ENCODE results near the gene GMDS. TPM values are rescaled to one million over a fixed set of nuclear protein-coding genes. Genes with fewer than 3 reads are reported as not detected.

Gene GMDS
- total RNA-seq, 1 donor from 2014 or later = 30.1 TPM

- peaks cover 7% of the 10 kb centered on the region for H3K4me1 Mint-ChIP-seq
- TF ChIP-seq, protein P1, sequence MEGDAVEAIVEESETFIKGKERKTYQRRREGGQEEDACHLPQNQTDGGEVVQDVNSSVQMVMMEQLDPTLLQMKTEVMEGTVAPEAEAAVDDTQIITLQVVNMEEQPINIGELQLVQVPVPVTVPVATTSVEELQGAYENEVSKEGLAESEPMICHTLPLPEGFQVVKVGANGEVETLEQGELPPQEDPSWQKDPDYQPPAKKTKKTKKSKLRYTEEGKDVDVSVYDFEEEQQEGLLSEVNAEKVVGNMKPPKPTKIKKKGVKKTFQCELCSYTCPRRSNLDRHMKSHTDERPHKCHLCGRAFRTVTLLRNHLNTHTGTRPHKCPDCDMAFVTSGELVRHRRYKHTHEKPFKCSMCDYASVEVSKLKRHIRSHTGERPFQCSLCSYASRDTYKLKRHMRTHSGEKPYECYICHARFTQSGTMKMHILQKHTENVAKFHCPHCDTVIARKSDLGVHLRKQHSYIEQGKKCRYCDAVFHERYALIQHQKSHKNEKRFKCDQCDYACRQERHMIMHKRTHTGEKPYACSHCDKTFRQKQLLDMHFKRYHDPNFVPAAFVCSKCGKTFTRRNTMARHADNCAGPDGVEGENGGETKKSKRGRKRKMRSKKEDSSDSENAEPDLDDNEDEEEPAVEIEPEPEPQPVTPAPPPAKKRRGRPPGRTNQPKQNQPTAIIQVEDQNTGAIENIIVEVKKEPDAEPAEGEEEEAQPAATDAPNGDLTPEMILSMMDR (IDR thresholded peaks at IDR 0.05) = no peak
- ATAC-seq (ENCODE audit: low read depth) (no peak), DNase-seq (no peak)
- CTCF ChIA-PET = no interaction called here
- H3K9me3 Mint-ChIP-seq = peaks cover 6% of the 10 kb centered on the region
- H3K27ac Mint-ChIP-seq = no peak overlapping the region
- H3K27me3 Mint-ChIP-seq = no peaks in the 10 kb centered on the region
- intact Hi-C loops (cut with micrococcal nuclease) = no loop called here
- POLR2A ChIA-PET = no interaction called here
- H3K4me3 Mint-ChIP-seq = no peak overlapping the region
- H3K36me3 Mint-ChIP-seq (ENCODE audit: low read depth) = peaks cover 3% of the 10 kb centered on the region
These were observed 354.4 kb downstream of the GMDS start for GRCh38 chr6:1890987-1891386.

DNA sequence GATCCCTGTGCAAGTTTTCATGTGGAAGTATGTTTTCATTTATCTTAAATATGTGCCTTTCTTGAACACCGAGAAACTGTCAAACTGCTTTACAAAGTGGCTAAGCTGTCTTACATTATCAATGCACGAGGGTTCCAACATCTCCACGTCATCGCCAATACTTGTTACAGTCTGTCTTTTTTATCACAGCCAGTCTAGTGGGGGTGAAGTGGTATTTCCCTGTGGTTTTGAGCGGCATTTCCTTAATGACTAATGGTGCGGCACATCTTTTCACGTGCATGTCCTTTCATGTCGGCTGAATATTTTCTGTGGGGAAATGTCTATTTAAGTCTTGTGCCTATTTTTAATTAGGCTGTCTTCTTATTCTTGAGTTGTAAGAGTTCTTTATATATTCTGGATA, 355.3 kb downstream of the GMDS start:
- intact Hi-C loops (cut with micrococcal nuclease) = no loop called here
- ChIA-PET CTCF (no interaction called here), POLR2A (no interaction called here)
- H3K9me3 Mint-ChIP-seq = peaks cover 6% of the 10 kb centered on the region
- ATAC-seq (ENCODE audit: low read depth) (no peak), DNase-seq (no peak)
- H3K27ac Mint-ChIP-seq = no peak overlapping the region
- H3K4me3 Mint-ChIP-seq = no peak overlapping the region
- no peaks in the 10 kb centered on the region for H3K27me3 Mint-ChIP-seq
- peaks cover 3% of the 10 kb centered on the region for H3K36me3 Mint-ChIP-seq (ENCODE audit: low read depth)
- peaks cover 7% of the 10 kb centered on the region for H3K4me1 Mint-ChIP-seq
- TF ChIP-seq, protein P1 (IDR thresholded peaks at IDR 0.05) = no peak

DNA sequence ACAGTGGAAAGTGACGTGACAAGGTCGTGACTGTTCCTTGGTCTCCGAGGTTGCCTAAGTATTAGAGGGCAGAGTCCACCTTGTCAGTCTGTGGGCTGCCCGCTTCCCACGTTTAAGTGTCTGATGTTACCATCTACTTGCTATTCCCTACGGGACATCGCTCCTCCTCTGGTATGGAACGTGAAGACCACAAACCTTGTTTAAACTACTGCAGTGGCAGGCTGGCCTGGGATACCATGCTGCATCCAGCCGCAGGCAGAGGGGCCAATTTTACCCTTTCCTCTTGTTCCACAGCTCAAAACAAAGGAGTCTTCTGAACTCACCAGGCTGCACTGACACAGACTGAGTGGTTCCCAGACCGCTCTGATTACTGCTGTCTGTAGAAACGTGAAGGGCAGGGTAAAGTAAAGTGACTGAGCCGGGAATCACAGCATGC, 359.8 kb downstream of the GMDS start:
- ATAC-seq (ENCODE audit: low read depth) (no peak), DNase-seq (no peak)

DNA sequence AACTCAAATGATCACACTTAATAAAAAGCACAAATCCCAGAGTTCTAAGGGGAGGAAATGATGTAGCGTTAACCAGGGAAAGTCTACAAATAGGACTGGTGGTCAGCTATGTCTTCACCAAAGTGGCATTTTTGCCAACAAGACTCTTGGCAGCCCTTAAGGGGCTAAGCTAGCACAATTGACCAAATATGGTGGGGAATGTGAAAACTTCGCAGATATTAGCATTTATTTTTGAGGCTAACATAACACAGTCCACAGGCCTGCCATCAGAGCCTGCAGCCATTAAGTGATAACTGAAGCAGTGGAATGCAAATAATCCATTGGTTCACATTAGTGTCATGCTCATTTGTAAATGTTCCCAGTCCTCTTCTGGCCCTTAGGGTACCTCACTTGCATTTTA, 361.1 kb downstream of the GMDS start:
- Mint-ChIP-seq H3K27ac (no peak overlapping the region), H3K4me1 (no peaks in the 10 kb centered on the region), H3K36me3 (ENCODE audit: low read depth) (no peaks in the 10 kb centered on the region), H3K27me3 (no peaks in the 10 kb centered on the region), H3K9me3 (no peaks in the 10 kb centered on the region), H3K4me3 (no peak overlapping the region)
- TF ChIP-seq, protein P1 (IDR thresholded peaks at IDR 0.05) = no peak
- CTCF ChIA-PET = no interaction called here
- ATAC-seq (ENCODE audit: low read depth) (no peak), DNase-seq (no peak)
- intact Hi-C loops (cut with micrococcal nuclease) = no loop called here
- POLR2A ChIA-PET = no interaction called here

More for the DNA sequence above, 359.8 kb downstream of the GMDS start:
- POLR2A ChIA-PET = no interaction called here
- CTCF ChIA-PET = no interaction called here
- peaks cover 7% of the 10 kb centered on the region for H3K4me1 Mint-ChIP-seq
- peaks cover 6% of the 10 kb centered on the region for H3K9me3 Mint-ChIP-seq
- TF ChIP-seq, protein P1 (IDR thresholded peaks at IDR 0.05) = no peak
- no peak overlapping the region for H3K27ac Mint-ChIP-seq
- H3K27me3 Mint-ChIP-seq = no peaks in the 10 kb centered on the region
- intact Hi-C loops (cut with micrococcal nuclease) = loop anchor here (5.0 kb wide), 1 partner anchor 63 kb away; no protein-coding TSS in a partner anchor
- no peak overlapping the region for H3K4me3 Mint-ChIP-seq
- H3K36me3 Mint-ChIP-seq (ENCODE audit: low read depth) = peaks cover 3% of the 10 kb centered on the region

DNA sequence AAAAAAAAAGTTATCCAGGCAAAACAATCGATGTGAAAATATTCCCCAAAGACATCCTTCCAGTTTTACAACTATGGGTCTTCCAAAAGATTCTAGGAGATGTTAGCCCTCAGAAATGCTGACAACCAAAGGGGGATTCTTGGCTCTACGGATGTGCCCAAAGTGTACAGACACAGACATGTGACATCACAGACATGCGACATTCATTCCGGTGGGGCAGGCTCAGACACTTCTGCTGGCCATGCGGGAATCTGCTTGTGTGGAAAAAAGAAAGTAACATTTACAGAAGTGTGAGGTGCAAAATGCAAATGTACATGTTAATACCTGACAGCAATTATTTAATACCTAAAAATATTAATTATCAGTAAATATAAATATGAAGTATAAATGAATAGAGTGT, 367.1 kb downstream of the GMDS start:
- Mint-ChIP-seq H3K9me3 (no peaks in the 10 kb centered on the region), H3K27me3 (no peaks in the 10 kb centered on the region), H3K27ac (no peak overlapping the region), H3K4me3 (no peak overlapping the region), H3K4me1 (no peaks in the 10 kb centered on the region), H3K36me3 (ENCODE audit: low read depth) (no peaks in the 10 kb centered on the region)
- ChIA-PET CTCF (no interaction called here), POLR2A (no interaction called here)
- no peak for DNase-seq
- intact Hi-C loops (cut with micrococcal nuclease) = no loop called here
- no peak for ATAC-seq (ENCODE audit: low read depth)
- TF ChIP-seq, protein P1 (IDR thresholded peaks at IDR 0.05) = no peak
